HUDEP-2 (cell line): ENCODE data around the gene LCLAT1.

Experiments
- DNase-seq, 76 experiments: peaks; one replicate each; lab custom pipeline; 2025; ENCODE audit not compliant: unreplicated experiment in 76 of 76; lab: John Stamatoyannopoulos, UW

LCLAT1 gene

DNA sequence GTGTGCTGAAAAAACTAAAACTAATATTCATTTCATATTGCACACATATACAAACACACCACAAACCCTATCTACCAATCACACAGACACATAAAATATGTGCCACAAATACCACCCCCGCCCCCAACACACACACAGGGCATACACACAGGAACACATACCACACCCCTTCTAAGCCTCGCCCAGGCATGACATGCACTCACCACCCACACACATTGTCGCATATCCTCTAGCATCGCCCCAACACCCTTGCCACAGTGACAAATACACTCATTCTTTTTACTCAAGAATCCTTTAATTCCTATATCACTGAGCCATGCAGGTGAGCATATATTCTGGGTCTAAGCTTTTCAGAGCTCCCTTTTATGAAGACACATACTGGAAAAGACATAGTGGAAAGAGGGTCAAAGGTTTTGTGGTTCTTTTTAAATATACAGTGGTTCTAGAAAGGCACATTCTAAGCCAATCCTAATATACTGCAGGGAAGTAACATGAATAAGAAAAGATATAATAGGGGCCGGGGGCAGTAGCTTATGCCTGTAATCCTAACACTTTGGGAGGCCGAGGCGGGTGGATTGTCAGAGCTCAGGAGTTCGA, 24.5 kb upstream of the LCLAT1 start:
- peak in 70 of 76 experiments; percentile 20 to 87 (median 64) for DNase-seq

DNA sequence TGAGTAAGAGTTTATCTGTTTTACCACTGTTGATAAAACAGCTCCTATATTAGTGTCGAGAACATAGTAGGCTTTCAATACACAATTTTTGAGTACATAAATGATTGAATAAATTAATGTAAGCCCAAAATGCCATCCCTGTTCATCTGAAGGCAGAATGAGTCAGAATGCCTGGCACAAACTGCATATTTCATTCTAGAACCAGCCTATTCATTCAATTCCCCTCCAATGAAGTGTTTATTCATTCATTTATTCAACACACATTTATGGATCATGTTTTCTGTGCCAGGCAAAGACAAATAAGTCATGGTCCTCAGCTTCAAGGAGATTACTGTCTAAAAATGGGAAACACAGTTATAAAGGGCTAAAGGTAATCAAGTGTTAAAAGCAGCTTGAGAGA, 22.8 kb upstream of the LCLAT1 start:
- no peak for DNase-seq

DNA sequence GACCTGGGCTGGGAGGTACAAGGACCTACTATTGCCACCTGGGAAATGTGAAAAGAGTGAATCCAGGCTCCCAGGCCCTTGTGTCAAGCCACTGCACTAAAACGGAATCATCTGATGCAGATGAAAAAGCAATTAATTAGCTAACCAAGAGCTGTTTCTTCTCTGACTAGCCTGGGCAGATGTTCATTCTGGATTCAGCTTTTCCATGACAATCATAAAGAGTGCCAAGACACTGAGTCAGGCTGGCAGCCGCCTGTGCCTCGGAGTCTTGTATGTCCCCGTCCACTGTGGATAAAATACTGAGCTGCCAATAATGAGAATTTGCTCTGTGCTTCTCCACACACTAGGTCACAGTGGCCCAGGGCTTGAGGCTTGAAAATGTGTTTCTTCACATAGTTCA, 21.7 kb upstream of the LCLAT1 start:
- no peak for DNase-seq

DNA sequence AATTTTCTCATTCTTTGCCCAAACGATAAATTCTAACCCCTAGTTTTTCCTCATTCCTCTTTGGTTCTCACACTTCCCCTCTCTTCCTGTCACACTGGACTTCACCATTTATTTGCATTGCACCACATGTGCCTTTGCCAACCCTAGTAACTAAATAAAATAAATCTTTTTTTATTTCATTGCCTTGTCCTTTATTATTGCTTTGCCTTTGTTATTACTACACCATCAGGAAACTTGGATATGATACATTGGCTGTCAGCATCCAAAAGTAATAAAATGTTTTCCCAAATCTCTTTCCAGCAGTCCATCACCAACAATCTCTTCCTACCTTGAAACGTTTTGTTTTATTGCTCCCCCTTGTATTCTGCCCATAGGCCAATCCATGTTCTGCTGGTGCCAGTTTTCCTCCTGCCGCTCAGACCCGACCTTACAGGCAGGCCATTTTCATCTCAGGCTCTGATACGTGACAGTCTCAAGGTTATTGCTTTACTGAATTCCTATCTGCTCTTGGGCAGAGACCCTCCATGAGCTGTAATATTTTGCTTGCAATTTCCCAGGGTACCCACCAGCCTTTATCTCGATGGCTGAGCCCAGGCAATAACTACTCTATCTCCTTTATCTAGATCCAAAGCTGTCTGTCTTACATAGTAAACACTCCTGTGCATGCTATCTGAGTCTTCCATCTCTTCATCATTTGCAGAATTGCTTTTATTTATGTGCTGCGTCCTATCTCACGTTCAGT, 19.3 kb upstream of the LCLAT1 start:
- DNase-seq, result no peak

DNA sequence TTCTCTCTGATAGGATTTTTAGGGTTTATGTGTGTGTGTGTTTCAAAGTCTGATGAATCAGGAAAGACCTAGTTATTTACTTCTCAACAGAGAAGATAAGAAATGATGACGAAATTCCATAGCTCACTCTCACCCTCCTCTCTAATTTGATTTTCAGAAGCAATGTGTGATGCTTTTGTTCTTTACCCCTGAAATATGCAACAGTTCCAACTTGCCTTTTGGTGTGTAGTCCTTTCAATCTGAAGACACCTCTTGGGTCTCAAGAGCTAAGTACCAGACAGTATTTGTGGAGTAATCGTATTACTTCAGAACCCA, 18.7 kb upstream of the LCLAT1 start:
- no peak for DNase-seq

DNA sequence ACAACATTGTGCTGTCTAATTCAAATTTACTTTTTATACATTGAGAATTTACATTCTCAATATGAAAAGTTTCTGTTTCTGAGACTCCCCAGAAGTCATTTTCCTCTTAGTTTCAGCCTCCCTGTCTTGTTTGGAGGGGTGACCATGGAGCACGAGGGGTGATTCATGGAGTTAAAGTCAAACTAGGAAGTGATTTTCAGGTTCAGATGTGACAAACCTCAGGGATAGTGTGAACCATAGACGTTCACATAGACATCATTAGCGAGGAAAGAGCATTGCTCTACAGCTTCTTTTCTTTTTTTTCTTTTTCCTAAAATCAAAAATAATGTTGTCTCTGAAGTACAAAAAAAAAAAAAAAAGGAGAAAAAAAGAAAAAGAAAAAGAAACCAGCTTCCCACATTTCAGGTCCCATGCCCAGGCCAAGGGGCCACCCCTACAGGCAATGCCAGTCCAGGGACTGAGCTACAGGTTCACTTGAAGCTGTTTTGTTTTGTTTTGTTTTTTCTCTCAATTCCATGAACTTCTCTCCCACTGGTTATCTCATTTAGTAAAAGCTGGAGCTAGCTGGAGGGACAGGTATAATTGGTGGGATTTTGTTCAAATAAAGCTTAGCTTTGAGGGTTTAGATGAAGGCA, 18.1 kb upstream of the LCLAT1 start:
- no peak for DNase-seq

DNA sequence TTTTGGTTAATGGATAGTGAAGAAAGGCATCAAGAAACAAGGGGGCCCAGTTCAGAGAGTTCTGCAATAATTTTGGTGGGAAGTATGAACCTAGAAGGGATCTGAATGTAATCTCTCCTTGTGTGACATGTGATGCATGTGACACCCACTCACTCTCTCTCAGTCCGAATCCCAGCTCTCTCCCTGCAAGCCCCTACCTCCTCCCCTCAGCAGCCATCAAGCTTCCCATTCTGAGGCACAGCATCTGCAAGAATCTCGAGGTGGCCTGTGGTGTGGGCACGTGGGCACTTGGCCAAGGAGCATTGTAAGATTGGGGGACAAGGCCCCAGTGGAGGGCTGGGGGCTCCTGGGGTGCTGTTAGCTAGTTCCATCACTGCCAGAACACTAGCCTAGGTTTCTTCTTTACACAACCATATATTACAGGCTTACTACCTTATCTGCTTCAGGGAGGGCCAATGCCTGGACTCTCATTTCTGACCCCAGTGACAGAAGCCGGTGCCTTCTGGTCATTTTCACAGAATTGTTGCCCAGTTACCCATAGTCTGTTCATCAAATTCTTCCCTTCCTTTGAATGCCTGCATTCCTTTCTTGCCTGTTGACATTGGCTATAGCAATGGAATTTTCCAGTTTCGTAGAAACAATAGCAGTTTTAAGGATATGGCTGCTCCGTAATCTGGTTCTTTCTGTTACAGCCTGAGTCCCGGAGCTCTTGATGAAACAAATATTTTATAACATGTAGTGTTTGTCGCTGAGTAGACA, 13.3 kb upstream of the LCLAT1 start:
- DNase-seq, result no peak

DNA sequence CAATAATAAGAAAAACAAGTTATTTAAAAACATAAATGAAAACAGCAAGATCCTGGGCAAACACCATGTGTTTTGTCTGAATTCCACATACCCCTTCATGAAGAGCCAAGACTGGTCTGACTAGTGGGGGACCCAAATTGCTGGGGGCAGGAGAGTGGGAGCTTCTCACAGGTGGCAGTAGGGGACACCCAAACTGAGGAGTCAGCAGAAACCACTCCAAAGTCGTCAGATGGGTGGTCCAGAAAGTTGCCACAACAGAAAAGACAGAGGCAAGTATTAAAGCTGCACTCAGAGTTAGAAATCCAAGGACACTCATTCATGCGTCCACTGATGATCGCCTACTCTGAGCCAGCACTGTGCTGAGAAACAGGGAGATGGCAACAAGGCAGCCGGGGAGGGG, 12.3 kb upstream of the LCLAT1 start:
- DNase-seq, result no peak

DNA sequence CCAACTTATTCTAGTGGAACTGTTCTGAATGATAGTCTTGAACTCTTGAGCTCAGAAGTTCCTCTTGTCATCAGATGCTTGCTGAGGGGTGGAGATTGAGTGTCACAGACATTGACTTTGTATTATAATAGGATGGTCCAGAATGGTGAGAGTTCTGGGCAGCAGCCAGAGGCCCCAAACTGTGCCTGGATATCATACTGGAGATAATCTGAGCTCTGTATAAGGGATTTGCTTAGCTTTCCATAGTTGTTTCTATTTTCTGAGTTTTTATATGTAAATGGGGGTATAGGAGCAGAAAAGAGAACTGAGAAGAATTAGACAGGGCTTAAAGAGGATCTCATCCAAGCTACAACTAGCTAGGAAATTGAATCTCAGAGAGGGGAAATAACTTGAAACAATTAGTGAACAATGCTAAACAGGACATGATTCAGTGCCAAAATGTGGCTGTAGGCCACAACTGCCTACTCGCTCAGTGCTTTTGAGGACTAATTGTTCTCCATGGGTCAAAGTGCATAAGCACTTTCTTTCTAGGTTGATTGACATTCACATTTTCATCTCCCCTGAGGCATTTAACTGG, 10.1 kb upstream of the LCLAT1 start:
- DNase-seq, result peak in 1 of 76 experiments; percentile 32

DNA sequence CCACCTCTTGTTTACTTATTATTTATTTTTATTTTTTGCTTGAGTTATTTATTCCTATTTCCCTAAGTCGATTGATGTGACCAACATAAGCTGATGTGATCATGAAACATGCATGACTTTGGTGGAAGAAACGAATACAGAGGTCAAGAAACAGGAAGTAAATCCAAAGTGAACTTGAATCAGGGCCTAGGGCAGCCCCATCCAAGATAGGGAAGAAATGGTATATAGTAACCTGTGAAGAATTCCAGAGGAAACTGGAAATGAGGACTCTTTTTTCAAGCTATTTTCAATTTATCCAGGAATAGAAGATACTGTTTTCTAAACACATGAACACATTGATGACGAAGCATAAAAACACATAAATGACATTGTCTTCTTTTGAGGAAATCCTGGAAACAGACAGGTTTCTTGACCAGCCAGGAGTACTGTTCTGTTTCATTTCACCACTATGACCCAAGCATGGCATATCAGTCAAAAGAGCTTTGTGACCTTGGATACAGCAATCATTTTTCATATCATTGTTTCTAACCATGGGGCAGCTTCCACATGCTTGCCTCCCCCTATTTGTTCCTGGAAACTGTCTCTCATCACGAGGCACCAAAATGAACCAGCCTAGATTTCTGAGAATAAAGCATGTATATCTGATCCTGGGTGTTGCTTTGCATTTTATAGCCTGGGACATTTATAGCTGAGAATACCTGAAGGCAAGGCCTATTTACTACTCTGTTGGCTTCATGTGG, 9.1 kb upstream of the LCLAT1 start:
- DNase-seq, result peak in 65 of 76 experiments; percentile 4 to 89 (median 55)

DNA sequence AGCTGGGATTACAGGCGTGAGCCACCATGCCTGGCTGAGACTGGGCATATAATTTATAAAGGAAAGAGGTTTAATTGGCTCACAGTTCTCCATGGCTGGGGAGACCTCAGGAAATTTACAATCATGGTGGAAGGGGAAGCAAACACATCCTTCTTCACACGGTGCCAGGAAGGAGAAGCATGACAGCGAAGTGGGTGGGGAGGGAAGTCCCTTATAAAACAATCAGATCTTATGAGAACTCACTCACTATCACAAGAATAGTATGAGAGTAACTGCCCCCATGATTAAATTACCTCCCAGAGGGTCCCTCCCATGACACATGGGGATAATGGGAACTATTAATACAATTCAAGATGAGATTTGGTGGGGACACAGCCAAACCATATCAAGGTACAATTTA, 7.8 kb upstream of the LCLAT1 start:
- no peak for DNase-seq

DNA sequence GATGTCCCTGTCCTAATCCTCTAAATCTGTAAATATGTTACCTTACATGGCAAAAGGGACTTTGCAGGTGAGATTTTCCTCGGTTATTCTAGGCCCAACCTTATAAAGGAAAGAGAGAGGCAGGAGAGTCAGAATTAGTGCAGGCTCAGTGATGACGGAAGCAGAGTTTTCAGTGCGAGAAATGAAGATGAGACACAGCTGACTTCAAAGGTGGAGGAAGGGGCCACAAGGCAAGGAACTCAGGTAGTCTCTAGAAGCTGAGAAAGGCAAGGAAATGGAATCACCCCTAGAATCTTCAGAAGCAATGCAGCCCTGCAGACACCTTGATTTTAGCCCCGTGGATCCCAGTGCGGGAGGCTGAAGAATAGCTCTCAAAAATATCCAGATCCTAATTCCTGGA, 7.2 kb upstream of the LCLAT1 start:
- DNase-seq, result no peak

DNA sequence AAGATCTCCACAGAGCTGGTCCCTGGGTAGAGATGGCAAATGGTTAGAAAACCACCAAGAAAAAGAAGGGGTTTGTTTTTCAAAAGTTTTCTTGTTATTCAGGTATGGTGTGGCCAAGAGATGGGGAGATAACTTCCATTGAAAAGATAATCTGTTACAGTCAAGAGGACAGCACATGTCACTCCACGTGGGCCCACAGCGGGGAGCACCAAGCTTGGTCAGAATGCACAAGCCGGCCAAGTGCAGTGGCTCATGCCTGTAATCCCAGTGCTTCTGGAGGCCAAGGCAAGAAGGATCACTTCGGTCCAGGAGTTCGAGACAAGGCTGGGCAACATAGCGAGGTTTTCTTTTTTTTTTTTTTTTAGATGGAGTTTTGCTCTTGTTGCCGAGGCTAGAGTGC, 6.0 kb upstream of the LCLAT1 start:
- DNase-seq, result peak in 4 of 76 experiments; percentile 6 to 25 (median 13)

DNA sequence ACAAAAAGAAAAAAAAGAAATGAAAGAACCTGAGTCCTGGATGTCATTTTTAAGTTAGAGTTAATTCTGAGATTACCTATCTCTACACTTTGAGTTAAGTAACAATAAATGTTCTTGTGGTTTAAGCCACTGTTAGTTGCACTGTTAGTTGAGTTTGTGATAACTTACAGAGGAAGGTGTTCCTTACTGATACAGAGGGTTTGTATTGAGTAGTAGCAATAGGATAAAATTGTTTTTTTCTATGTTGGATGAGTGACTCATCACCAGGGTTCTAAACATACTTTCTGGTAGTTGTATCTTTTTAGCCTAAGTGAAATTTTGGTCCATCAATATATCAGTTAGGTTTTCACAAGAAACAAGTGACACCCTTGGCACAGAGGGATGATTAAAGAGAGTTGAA, 4.0 kb upstream of the LCLAT1 start:
- DNase-seq, result peak in 19 of 76 experiments; percentile 6 to 71 (median 28)

DNA sequence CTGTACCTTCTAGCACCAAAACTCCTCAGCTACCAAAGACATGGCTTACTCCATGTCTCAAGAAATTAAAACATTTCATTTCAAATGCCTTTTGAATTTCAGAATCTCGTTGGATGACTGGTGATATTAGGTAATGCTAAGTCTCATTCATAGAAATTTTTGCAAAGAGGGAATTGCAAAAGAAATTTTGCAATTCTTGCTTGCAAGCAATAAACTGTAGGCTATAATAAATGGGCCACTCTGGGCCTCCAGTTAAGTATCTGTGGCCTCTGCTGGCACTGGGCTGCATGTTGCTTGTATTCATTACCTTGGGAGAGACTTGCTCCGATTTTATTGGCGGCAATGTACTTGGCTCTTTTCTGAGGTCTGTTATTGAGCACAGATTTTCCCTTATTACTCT, 2.8 kb upstream of the LCLAT1 start:
- DNase-seq, result no peak

DNA sequence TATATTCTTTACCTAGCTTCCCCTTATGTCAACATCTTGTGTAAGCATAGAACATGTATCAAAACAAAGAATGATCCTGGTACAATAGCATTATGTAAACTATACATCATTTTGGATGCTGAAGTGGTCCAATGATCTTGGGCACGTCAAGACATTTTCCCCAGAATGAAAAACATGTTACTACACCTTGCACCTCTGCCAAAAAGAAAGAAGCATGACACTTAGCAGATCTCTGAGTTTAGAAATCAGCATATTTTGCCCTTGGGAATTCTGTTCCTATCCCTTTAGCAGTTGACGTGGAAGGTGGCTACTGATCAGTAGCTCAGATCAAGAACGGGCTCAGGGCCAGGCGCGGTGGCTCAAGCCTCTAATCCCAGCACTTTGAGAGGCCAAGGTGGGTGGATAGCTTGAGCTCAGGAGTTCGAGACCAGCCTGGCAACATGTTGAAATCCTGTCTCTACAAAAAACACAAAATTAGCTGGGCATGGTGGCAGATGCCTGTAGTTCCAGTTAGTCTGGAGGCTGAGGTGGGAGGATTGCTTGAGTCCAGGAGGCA, 1.7 kb upstream of the LCLAT1 start:
- no peak for DNase-seq

DNA sequence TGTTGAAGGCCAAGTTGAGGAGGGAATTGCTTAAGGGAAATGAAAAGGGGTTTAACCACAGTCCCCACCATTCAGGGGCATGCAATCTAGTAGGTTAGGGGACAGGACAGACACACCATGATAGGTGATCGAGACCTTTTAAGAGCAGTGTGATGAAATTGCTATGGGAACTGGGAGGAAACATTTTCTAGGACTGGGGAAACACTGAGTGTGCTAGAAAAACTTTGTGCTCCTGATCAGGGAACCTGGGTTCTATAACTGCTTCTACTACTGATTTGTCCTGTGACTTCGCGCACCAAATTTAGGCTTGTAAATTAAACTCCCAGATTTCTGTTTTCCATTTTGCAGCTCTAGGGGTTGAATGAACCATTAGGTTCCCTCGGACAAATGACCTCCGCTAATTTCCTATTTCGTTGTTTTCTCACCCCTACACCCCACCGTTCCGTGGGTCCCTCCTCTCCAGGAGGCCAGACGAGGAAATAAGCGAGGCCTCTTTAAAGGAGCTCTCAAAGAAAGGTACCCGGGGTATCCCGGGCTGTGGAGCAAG, 371 bp upstream of the LCLAT1 start:
- no peak for DNase-seq

DNA sequence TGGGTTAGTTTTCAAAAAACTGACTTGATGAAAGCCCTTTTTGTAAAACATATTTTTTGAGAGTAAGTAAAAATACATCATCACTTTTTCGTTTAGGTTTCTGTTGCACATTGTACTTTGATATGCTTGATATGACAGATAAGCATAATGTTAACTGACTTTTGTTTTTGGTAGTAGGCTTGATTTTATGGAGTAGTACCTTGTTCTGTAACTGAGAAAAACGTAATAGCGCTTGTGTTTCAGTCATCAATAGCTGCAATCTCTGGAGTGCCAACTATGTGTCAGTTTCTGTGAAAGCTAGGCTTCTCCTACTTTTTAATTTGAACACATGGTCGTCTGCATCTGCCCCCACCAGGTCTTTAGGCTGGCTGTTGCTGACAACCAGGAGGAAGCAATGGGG, 1.3 kb downstream of the LCLAT1 start:
- DNase-seq, result peak in 8 of 76 experiments; percentile 11 to 27 (median 16)

DNA sequence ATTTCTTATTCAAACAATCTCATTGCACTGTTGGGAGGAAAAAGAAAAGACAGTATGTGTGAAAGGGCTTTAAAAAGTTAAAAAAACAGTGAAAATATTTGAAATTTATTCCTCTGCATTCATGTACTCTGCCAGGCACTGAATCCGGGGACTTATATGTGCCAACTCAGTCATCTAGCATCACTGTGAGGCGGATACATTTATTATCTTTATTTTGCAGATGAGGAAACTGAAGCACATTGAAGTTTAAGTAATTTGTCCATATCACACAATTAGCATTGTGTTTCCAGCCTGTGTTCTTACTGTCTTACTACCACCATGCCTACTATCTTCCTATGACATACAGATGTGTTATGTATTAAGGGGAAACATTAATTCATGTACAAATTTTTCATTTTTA, 1.8 kb downstream of the LCLAT1 start:
- DNase-seq, result peak in 22 of 76 experiments; percentile 18 to 74 (median 37)

DNA sequence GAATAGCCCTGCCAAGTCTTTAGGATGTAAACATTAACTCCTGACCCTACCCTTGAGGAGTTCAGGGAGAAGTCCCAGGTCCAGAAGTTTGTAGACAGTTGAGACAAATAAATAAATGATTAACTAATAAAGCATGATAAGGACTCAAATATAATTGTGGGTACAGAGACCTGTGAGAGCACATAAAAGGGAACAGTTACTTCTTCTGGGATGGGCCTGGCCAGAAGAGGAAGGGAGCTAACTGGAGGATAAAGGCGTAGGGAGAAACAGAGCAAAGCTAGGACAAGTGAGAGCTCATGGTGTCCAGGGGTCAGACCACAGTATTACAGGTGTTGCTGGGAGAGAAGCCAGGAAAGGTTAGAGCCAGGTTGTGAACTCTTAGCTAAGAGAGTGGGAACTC, 3.0 kb downstream of the LCLAT1 start:
- DNase-seq, result no peak
